ENCODE results near the gene PLCH2.
"Not testable (repeated sequence)": the region's sequence is repeated elsewhere in the genome, so short reads cannot be mapped to it uniquely, and the experiment has no call there.

Gene PLCH2

DNA sequence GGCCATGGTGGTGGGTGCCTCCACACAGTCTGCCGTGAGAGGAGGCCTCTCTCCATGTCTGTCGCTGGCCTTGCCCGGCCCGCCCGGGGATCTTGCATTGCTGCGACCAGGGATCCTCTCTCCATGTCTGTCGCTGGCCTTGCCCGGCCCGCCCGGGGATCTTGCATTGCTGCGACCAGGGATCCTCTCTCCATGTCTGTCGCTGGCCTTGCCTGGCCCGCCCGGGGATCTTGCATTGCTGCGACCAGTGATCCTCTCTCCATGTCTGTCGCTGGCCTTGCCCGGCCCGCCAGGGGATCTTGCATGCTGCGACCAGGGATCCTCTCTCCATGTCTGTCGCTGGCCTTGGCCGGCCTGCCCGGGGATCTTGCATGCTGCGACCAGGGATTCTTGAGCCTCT lies 35.7 kb upstream of the PLCH2 start:
- DNase-seq (ENCODE audit: low spot score): not testable (repeated sequence)

- DNase-seq (ENCODE audit: low spot score): peak; percentile 48
Observed at GRCh38 chr1:2441746-2442145, 34.3 kb upstream of the PLCH2 start.

- DNase-seq (ENCODE audit: low spot score): no peak
Observed at GRCh38 chr1:2442661-2443060, 33.4 kb upstream of the PLCH2 start.

- peak; percentile 75 for DNase-seq (ENCODE audit: low spot score)
Observed at GRCh38 chr1:2443277-2444137, 32.6 kb upstream of the PLCH2 start.

DNA sequence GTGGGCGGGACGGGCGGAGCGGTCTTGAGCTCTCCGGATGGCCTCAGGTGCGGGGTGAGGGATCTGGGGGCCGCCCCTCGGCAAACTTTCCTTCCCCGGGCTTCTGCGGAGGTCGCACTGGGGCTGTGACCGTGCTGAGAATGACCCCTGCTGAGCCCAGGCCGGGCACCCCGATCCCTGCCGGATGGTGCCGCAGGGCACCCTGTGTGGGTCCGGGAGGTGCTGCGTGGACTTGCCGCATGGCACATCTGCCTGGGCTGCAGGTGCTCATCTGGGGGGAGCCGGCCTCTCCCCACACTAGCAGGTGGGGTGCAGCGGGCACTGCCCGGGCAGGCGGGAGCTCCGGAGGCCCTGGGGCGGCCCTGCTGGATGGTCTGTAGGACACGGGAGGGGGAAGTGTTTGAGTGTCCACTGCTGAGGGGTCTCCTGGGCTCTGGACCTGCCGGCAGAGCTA lies 31.9 kb upstream of the PLCH2 start:
- DNase-seq (ENCODE audit: low spot score): no peak

DNA sequence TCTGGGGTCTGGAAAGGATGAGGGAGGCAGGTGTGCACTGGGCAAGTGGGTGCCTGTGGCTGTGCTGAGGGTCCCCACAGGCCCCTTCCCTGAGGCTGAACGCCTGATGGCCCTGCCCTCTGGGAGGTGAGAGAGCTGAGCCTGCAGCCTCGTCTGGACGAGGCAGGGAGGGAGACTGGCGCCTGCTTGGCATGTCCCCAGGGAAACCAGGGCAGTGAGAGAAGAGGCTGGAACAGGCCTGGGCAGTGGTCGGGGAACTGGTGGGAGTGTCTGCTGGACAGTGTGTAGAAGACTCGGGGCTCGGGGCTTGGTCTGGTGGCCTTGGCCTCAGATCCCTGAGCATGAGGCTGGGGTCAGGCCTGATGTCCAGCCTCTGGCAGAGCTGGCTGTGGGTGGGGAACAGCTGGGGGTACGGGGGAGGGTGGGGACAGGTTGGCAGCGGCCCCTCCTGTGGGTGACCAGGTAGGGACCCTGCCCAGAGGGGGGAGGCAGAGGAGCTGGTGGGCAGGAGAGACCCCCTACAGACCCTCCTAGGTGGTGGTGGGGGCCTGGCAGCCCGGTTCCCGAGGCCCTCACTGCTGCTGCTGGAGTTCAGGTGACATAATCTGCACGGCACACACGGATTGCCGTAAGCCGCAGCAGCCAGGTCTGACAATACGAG lies 30.8 kb upstream of the PLCH2 start:
- no peak for DNase-seq (ENCODE audit: low spot score)

DNA sequence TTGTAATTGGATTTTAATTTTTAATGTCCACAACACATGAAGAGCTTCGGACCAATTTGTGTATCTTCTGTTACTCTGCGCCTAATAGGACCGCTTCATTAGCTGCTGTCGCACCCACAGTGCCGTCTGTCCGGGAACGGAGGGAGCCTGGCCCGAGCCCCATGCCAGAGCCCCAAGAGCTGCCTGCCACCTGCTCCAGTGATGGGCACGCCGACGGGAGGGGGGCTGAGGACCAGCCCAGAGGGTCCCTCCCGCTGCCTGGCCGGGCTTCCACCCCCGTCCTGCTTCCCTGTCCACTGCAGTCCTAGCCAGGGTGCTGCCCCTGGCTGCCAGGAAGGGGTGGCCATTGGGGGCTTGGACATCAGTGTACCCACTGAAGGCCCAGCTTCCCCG lies 30.3 kb upstream of the PLCH2 start:
- DNase-seq (ENCODE audit: low spot score): no peak

DNA sequence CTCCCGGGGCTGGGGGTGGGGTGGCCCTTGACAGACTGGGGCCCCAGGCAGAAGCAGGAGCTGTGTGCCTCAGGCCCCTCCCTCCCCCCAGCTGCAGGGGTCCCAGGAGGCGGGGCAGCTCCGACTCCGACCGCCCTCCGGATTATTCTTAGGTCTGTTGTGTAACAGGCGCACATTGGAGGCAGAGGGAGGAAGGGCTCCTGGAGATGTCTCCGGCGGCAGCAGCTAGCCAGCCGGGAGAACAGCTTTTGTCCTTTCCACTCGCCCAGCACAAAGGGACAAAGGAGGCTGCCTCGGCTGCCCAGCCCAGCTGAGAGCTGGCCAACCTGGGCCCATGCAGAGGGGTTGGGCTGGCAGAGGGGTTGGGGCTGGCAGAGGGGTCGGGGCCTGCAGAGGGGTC lies 29.7 kb upstream of the PLCH2 start:
- DNase-seq (ENCODE audit: low spot score): peak; percentile 82

DNA sequence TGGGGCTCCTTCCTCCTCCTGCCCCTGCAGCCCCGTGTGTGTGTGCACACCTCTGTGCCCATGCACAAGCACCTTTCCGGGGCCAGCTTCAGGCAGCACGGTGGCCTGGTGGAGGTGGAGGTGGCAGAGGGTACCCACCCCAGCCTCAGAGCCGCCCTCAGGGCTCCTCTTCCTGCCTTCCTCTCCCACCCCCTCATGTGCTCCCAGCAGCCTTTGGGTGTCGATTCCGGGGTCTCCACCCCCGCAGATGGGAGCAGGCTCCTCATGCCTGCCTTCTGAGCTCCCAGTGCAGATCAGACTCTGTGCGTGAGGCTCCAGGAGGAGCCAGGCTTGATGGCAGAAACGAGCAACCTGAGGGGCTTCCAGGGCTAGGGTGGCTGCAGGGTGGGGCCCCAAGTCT lies 29.2 kb upstream of the PLCH2 start:
- no peak for DNase-seq (ENCODE audit: low spot score)

DNA sequence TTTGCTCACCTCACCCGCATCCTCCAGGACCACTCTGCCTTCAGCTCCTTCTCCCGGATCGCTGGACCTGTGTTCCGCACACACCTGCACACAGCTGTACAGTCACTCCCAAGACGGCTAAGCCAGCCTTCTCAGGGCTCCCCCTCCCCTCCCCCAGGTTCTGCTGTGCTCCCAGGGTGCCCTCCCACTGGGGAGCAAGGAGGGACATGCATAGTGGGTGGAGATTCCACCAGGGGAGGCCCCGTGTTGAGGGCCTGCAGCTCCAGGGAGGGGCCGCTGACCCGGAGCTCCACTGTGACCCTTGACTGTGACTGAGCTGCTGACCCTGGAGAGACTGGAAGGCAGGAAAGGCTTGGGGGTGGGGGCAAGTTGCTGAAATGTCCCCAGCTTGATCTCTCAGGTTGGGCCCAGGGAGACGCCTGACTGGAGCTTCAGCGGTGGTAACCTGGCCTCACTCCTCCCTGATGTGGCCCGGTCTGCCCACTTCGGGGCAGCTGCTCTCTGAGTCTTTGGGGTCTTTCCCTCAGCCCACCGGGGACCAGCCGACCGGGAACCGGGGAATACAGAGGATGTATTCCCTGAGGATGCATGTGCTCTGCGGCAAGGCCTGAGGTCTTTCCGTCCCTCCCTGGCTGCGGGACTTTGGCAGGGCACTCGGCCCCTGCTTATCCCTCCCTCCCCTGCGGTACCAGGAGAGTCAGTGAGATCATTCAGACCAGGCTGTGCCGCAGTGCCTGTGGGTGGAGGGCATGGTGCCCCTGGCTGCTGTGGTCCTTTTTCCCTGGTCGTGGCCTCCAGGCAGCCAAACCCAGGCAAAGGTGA lies 28.6 kb upstream of the PLCH2 start:
- DNase-seq (ENCODE audit: low spot score): no peak

- no peak for DNase-seq (ENCODE audit: low spot score)
Observed at GRCh38 chr1:2448098-2448445, 28.0 kb upstream of the PLCH2 start.

DNA sequence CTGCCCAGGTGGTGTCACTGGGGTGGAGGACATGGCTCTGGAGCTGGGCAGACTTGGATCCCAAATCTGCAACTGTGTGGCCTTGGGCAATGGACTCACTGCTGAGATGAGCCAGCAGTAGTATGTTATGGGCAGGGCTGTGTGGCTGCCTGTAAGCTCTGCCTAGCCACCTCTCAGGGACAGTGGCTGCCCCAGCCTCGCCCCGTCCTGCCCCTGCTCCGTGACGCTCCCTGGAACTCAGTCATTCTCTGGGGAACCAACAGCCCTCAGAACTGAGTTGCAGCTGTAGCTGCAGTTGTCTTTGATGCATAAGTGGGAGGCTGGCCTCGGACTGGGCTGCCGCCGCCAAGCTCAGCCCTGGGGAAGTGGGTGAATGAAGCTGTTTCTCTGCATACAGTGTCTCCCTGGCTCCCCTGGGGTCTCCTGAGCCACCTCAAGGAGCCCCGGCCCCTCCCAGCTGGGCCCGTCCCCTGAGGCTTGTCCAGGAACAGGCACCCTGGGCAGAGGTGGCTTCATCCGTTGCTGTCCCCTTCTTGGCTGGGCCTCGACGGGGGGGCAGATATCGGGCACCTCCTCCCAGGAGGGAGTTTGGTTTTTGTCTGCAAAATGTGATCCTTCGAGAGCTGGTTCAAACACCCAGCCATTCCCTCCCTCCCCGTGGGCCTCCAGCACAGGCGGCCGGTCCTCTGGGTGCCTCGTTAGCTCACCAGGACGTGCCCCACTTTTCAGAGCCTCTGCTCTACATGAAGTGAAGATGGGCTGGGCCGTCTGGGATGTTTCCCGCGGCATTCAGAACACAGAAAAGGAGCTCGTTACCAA lies 26.2 kb upstream of the PLCH2 start:
- DNase-seq (ENCODE audit: low spot score): peak; percentile 69

- DNase-seq (ENCODE audit: low spot score): no peak
Observed at GRCh38 chr1:2451741-2452140, 24.3 kb upstream of the PLCH2 start.

GRCh38 chr1:2452201-2452931 lies 23.7 kb upstream of the PLCH2 start:
- DNase-seq (ENCODE audit: low spot score): peak; percentile 90

DNA sequence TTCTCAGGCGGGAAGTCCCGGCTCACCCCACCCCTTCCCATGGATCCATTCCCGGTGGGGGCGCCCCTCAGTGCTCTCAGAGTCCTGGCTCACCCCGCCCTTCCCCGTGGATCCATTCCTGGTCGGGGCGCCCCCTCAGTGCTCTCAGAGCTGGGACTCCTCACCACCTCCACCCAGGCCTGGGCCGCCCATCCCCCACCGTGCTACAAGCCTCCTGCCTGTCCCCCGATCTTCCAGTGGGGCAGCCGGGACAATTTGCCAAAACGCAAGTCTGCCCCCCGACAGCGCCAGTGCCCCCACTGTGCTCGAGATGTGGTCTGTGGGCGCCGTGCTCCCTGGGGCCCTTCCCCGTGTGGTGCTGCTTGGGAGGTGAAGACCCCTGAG lies 23.2 kb upstream of the PLCH2 start:
- DNase-seq (ENCODE audit: low spot score): no peak

- no peak for DNase-seq (ENCODE audit: low spot score)
Observed at GRCh38 chr1:2454227-2454626, 21.9 kb upstream of the PLCH2 start.

- no peak for DNase-seq (ENCODE audit: low spot score)
Observed at GRCh38 chr1:2455757-2456156, 20.3 kb upstream of the PLCH2 start.

- no peak for DNase-seq (ENCODE audit: low spot score)
Observed at GRCh38 chr1:2457444-2457843, 18.6 kb upstream of the PLCH2 start.

GRCh38 chr1:2458687-2459086 lies 17.4 kb upstream of the PLCH2 start:
- DNase-seq (ENCODE audit: low spot score): no peak

- DNase-seq (ENCODE audit: low spot score): not testable (repeated sequence)
Observed at GRCh38 chr1:2459102-2459753, 16.9 kb upstream of the PLCH2 start.

GRCh38 chr1:2459757-2460156 lies 16.3 kb upstream of the PLCH2 start:
- peak; percentile 93 for DNase-seq (ENCODE audit: low spot score)
